Trophoblast cell (in vitro differentiated cells and primary cell): Measurements from ENCODE around the gene P2RY8.

Experiments used
- DNase-seq, 2 donors: peaks; one replicate each; pipeline ENCODE4 v3.0.0-alpha.2; 2016
- H2AFZ ChIP-seq: 2 replicates; pipeline ENCODE4 v1.6.1; 2013; ENCODE audit warnings: low read length, moderate library complexity, mild to moderate bottlenecking; ENCODE audit not compliant: insufficient read depth, poor library complexity
- H2AK5ac ChIP-seq: 2 replicates; pipeline ENCODE4 v1.6.1; 2013; ENCODE audit warnings: mild to moderate bottlenecking, low read length
- H2BK120ac ChIP-seq: 2 replicates; pipeline ENCODE4 v1.6.1; 2013; ENCODE audit warnings: low read length, mild to moderate bottlenecking, moderate library complexity; ENCODE audit not compliant: insufficient read depth, poor library complexity
- H2BK12ac ChIP-seq: 2 replicates; pipeline ENCODE4 v1.6.1; 2013; ENCODE audit warnings: mild to moderate bottlenecking, low read length, moderate library complexity
- H2BK5ac ChIP-seq: 2 replicates; pipeline ENCODE4 v1.6.1; 2013; ENCODE audit warnings: low read length, low read depth, moderate library complexity, mild to moderate bottlenecking; ENCODE audit not compliant: poor library complexity
- H3K14ac ChIP-seq: 2 replicates; pipeline ENCODE4 v1.6.1; 2013; ENCODE audit warnings: mild to moderate bottlenecking, low read length
- H3K18ac ChIP-seq: 2 replicates; pipeline ENCODE4 v1.6.1; 2013; ENCODE audit warnings: mild to moderate bottlenecking, low read length
- H3K23ac ChIP-seq: 2 replicates; pipeline ENCODE4 v1.6.1; 2013; ENCODE audit warnings: low read length
- H3K27ac ChIP-seq: 2 replicates; pipeline ENCODE4 v1.5.1; 2013; ENCODE audit warnings: low read depth, mild to moderate bottlenecking, inconsistent platforms, low read length, moderate library complexity
- H3K27me3 ChIP-seq: 2 replicates; pipeline ENCODE4 v1.6.1; 2013; ENCODE audit warnings: inconsistent platforms, mild to moderate bottlenecking, low read length, moderate library complexity; ENCODE audit not compliant: insufficient read depth
- H3K36me3 ChIP-seq, 2 experiments: 1 replicate in 1 of 2; 2 replicates in 1 of 2; pipeline ENCODE4 v1.6.1; 2013; ENCODE audit warnings: low read length in 2 of 2, mild to moderate bottlenecking in 2 of 2, moderate library complexity in 1 of 2; ENCODE audit not compliant: insufficient read depth in 2 of 2, control insufficient read depth in 1 of 2
- H3K4ac ChIP-seq: 2 replicates; pipeline ENCODE4 v1.6.1; 2013; ENCODE audit warnings: low read depth, mild to moderate bottlenecking, low read length, moderate library complexity
- H3K4me1 ChIP-seq, 2 experiments: 1 replicate in 1 of 2; 2 replicates in 1 of 2; pipeline ENCODE4 v1.6.1; 2013; ENCODE audit warnings: low read length in 2 of 2, mild to moderate bottlenecking in 2 of 2, moderate library complexity in 1 of 2; ENCODE audit not compliant: insufficient read depth in 2 of 2, control insufficient read depth in 1 of 2
- H3K4me2 ChIP-seq: 2 replicates; pipeline ENCODE4 v1.6.1; 2013; ENCODE audit warnings: inconsistent platforms, mild to moderate bottlenecking, low read length, moderate library complexity
- H3K4me3 ChIP-seq: 2 replicates; pipeline ENCODE4 v1.5.1; 2013; ENCODE audit warnings: mild to moderate bottlenecking, low read depth, low read length, inconsistent platforms
- H3K79me1 ChIP-seq: one replicate; pipeline ENCODE4 v1.6.1; 2013; ENCODE audit warnings: low read length
- H3K79me2 ChIP-seq: 2 replicates; pipeline ENCODE4 v1.6.1; 2013; ENCODE audit warnings: low read length, mild to moderate bottlenecking; ENCODE audit not compliant: control insufficient read depth, insufficient read depth, poor library complexity
- H3K9ac ChIP-seq: 2 replicates; pipeline ENCODE4 v1.6.1; 2013; ENCODE audit warnings: mild to moderate bottlenecking, low read length
- H3K9me3 ChIP-seq: 2 replicates; pipeline ENCODE4 v1.6.1; 2013; ENCODE audit warnings: low read depth, mild to moderate bottlenecking, control low read depth, inconsistent platforms, low read length; ENCODE audit not compliant: insufficient read depth
- H4K12ac ChIP-seq: 2 replicates; pipeline ENCODE4 v1.6.1; 2013; ENCODE audit warnings: low read depth, mild to moderate bottlenecking, low read length, moderate library complexity
- H4K8ac ChIP-seq: 2 replicates; pipeline ENCODE4 v1.6.1; 2013; ENCODE audit warnings: low read depth, mild to moderate bottlenecking, low read length, moderate library complexity
- H4K91ac ChIP-seq: one replicate; pipeline ENCODE4 v1.6.1; 2013; ENCODE audit warnings: low read depth, mild to moderate bottlenecking, low read length, moderate library complexity
- WGBS: extraction: QIAGEN DNeasy Blood & Tissue Kit; methylation state at CpG from one replicate; pipeline ENCODE4 v1.1.7; 2013; ENCODE audit warnings: missing lambda C conversion rate; ENCODE audit not compliant: insufficient read length, insufficient coverage; ENCODE audit errors: extremely low coverage; 5-methylcytosine and 5-hydroxymethylcytosine counted together

Gene P2RY8

DNA sequence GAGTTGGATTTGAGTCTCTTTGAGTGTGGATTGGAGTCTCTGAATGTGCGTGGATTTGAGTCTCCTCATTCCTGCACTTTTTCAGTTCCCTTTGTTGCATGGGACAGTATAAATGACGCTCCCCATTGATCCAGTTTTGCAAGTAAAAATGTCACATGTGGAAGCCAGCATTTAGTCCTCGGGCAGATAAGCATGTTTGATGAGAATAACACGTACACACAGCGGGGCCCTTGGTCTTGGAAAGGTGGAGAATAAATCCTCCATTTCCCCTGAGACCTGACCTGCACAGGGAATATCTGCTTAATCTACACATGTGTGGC, 8.1 kb downstream of the P2RY8 start:
- H2AK5ac ChIP-seq, result no peak overlapping the region

DNA sequence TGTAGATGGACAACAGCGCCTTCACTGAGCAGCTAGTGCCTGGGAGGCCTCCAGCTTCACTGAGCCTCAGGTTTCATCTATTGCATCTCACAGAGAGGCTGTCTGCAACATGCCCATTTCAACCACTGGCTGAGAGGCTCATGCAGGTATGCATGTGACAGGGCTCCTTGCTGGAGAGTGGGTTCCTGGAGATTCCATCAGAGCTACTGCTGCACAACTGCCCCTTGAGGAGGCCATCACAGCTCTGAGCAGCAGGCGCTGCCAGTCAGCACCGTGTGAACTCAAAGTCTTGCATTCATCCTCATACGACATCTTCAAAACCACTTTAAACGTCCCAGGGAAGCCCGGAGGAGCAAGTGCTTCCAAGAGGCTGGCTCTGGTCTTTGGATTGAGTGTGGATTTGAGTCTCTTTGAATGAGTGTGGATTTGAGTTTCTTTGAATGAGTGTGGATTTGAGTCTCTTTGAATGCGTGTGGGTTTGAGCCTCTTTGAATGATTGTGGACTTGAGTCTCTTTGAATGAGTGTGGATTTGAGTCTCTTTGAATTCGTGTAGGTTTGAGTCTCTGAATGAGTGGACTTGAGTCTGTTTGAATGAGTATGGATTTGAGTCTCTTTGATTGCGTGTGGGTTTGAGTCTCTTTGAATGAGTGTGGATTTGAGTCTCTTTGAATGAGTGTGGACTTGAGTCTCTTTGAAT, 8.7 kb downstream of the P2RY8 start:
- H4K12ac ChIP-seq, result no peak overlapping the region
- H4K8ac ChIP-seq, result no peak overlapping the region
- H3K4me2 ChIP-seq, result no peak overlapping the region
- no peak overlapping the region for H3K9ac ChIP-seq
- H3K36me3 ChIP-seq, result no peaks in the 10 kb centered on the region
- H2BK120ac ChIP-seq, result no peak overlapping the region
- no peaks in the 10 kb centered on the region for H3K79me1 ChIP-seq
- no peak for DNase-seq
- no peak overlapping the region for H3K4ac ChIP-seq
- H3K14ac ChIP-seq, result no peak overlapping the region
- WGBS, result no CpG with 5 or more reads among the region's 9 CpGs
- no peaks in the 10 kb centered on the region for H3K4me1 ChIP-seq
- peaks cover 3% of the 10 kb centered on the region for H3K9me3 ChIP-seq
- H3K27ac ChIP-seq, result no peak overlapping the region
- no peak overlapping the region for H2AK5ac ChIP-seq
- no peaks in the 10 kb centered on the region for H3K27me3 ChIP-seq
- H2BK5ac ChIP-seq, result no peak overlapping the region
- H2BK12ac ChIP-seq, result no peak overlapping the region
- H4K91ac ChIP-seq, result no peak overlapping the region
- no peak overlapping the region for H2AFZ ChIP-seq
- no peak overlapping the region for H3K23ac ChIP-seq
- H3K79me2 ChIP-seq, result no peaks in the 10 kb centered on the region
- H3K18ac ChIP-seq, result no peak overlapping the region
- no peak overlapping the region for H3K4me3 ChIP-seq

More for the DNA sequence above, 8.1 kb downstream of the P2RY8 start:
- Histone ChIP-seq H4K12ac (no peak overlapping the region), H2BK12ac (no peak overlapping the region), H3K4me2 (no peak overlapping the region), H2BK120ac (no peak overlapping the region), H3K79me2 (no peaks in the 10 kb centered on the region), H3K23ac (no peak overlapping the region), H3K18ac (no peak overlapping the region), H3K4me3 (no peak overlapping the region), H2AFZ (no peak overlapping the region), H3K9ac (no peak overlapping the region), H3K27me3 (no peaks in the 10 kb centered on the region), H3K14ac (no peak overlapping the region), H3K27ac (no peak overlapping the region), H3K36me3 (no peaks in the 10 kb centered on the region), H3K4me1 (no peaks in the 10 kb centered on the region), H3K4ac (no peak overlapping the region), H3K9me3 (peaks cover 3% of the 10 kb centered on the region), H4K8ac (no peak overlapping the region), H4K91ac (no peak overlapping the region), H3K79me1 (no peaks in the 10 kb centered on the region), H2BK5ac (no peak overlapping the region)
- DNase-seq, result no peak
- no CpG with 5 or more reads among the region's 5 CpGs for WGBS

GRCh38 chrX:1527457-1527856, 9.5 kb downstream of the P2RY8 start:
- Histone ChIP-seq H3K4me2 (no peak overlapping the region), H3K9ac (no peak overlapping the region), H3K79me2 (no peaks in the 10 kb centered on the region), H3K4ac (no peak overlapping the region), H2BK120ac (no peak overlapping the region), H2AK5ac (no peak overlapping the region), H3K27me3 (no peaks in the 10 kb centered on the region), H3K23ac (no peak overlapping the region), H4K12ac (no peak overlapping the region), H4K91ac (no peak overlapping the region), H3K79me1 (no peaks in the 10 kb centered on the region), H4K8ac (no peak overlapping the region), H3K4me1 (no peaks in the 10 kb centered on the region), H2BK12ac (no peak overlapping the region), H3K4me3 (no peak overlapping the region), H2BK5ac (no peak overlapping the region), H3K27ac (no peak overlapping the region), H3K14ac (no peak overlapping the region), H2AFZ (no peak overlapping the region), H3K18ac (no peak overlapping the region), H3K9me3 (peaks cover 3% of the 10 kb centered on the region), H3K36me3 (no peaks in the 10 kb centered on the region)
- DNase-seq, result no peak
- WGBS, result 100% methylated on average over 1 of the region's 1 CpG

GRCh38 chrX:1526565-1526964, 10.4 kb downstream of the P2RY8 start:
- no peaks in the 10 kb centered on the region for H3K79me1 ChIP-seq
- H3K79me2 ChIP-seq, result no peaks in the 10 kb centered on the region
- no peak overlapping the region for H4K8ac ChIP-seq
- no peak overlapping the region for H3K4me3 ChIP-seq
- no peaks in the 10 kb centered on the region for H3K4me1 ChIP-seq
- H3K9ac ChIP-seq, result no peak overlapping the region
- H3K27me3 ChIP-seq, result no peaks in the 10 kb centered on the region
- H2AFZ ChIP-seq, result no peak overlapping the region
- no peaks in the 10 kb centered on the region for H3K36me3 ChIP-seq
- no peak overlapping the region for H4K91ac ChIP-seq
- H2BK12ac ChIP-seq, result no peak overlapping the region
- H3K4ac ChIP-seq, result no peak overlapping the region
- H3K4me2 ChIP-seq, result no peak overlapping the region
- H3K9me3 ChIP-seq, result peaks cover 3% of the 10 kb centered on the region
- no peak overlapping the region for H3K27ac ChIP-seq
- H2BK120ac ChIP-seq, result no peak overlapping the region
- H3K14ac ChIP-seq, result no peak overlapping the region
- WGBS, result 100% methylated on average over 1 of the region's 4 CpGs
- no peak overlapping the region for H3K18ac ChIP-seq
- H2BK5ac ChIP-seq, result no peak overlapping the region
- DNase-seq, result no peak
- H2AK5ac ChIP-seq, result no peak overlapping the region
- no peak overlapping the region for H4K12ac ChIP-seq
- no peak overlapping the region for H3K23ac ChIP-seq
